ENCODE measurements around the gene NRG2. TPM values are rescaled to one million over a fixed set of nuclear protein-coding genes. Genes with fewer than 3 reads are reported as not detected.

The NRG2 gene
- total RNA-seq, 1 donor from 2014 or later: 12.8 TPM

- intact Hi-C loops (cut with DNase I): no loop called here
- Histone ChIP-seq H3K4me3 (no peak overlapping the region), H3K9me3 (no peaks in the 10 kb centered on the region), H3K27ac (no peak overlapping the region), H3K36me3 (no peaks in the 10 kb centered on the region), H3K4me1 (no peaks in the 10 kb centered on the region), H3K27me3 (no peaks in the 10 kb centered on the region)
- no peak for TF ChIP-seq CTCF (IDR thresholded peaks at IDR 0.05)
- no peak for DNase-seq (ENCODE audit: low spot score in 2 of 2)
Observed at GRCh38 chr5:139859013-139859412, 184.1 kb downstream of the NRG2 start.

- Histone ChIP-seq H3K9me3 (no peaks in the 10 kb centered on the region), H3K4me3 (no peak overlapping the region), H3K36me3 (no peaks in the 10 kb centered on the region), H3K4me1 (no peaks in the 10 kb centered on the region), H3K27ac (no peak overlapping the region), H3K27me3 (no peaks in the 10 kb centered on the region)
- no peak for DNase-seq (ENCODE audit: low spot score in 2 of 2)
- intact Hi-C loops (cut with DNase I): no loop called here
- no peak for TF ChIP-seq CTCF (IDR thresholded peaks at IDR 0.05)
Observed at GRCh38 chr5:139856714-139857113, 186.4 kb downstream of the NRG2 start.

- intact Hi-C loops (cut with DNase I): no loop called here
- H3K27ac ChIP-seq: no peak overlapping the region
- no peak for TF ChIP-seq CTCF (IDR thresholded peaks at IDR 0.05)
- DNase-seq (ENCODE audit: low spot score in 2 of 2): no peak
- H3K9me3 ChIP-seq: no peaks in the 10 kb centered on the region
- H3K4me3 ChIP-seq: no peak overlapping the region
- no peaks in the 10 kb centered on the region for H3K4me1 ChIP-seq
- no peaks in the 10 kb centered on the region for H3K36me3 ChIP-seq
- no peaks in the 10 kb centered on the region for H3K27me3 ChIP-seq
Observed at GRCh38 chr5:139855946-139856540, 187.1 kb downstream of the NRG2 start.

DNA sequence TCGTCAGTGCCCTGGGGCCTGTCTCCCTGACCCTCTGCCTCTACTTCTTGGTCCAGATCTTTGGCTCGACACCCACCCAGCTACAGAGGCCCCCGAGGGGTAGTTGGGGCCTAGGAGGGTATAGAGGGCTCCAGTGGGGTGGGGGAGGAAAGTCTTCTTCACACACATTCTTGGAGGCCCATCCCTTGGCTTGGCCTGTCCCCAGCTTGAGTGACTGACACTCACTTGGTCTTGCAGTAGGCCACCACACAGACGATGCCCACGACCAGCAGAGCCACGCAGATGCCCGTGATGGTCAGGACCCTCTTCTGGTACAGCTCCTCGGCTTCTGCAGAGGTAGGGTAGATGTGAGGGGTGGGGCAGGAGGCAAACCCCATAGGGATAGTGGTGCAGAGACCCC is 187.6 kb downstream of the NRG2 start:
- Histone ChIP-seq H3K9me3 (no peaks in the 10 kb centered on the region), H3K27ac (no peak overlapping the region), H3K4me3 (no peak overlapping the region), H3K4me1 (no peaks in the 10 kb centered on the region), H3K27me3 (no peaks in the 10 kb centered on the region), H3K36me3 (no peaks in the 10 kb centered on the region)
- no peak for TF ChIP-seq CTCF (IDR thresholded peaks at IDR 0.05)
- intact Hi-C loops (cut with DNase I): no loop called here
- DNase-seq (ENCODE audit: low spot score in 2 of 2): no peak

GRCh38 chr5:139854953-139855352 is 188.1 kb downstream of the NRG2 start:
- no peak for TF ChIP-seq CTCF (IDR thresholded peaks at IDR 0.05)
- no peaks in the 10 kb centered on the region for H3K36me3 ChIP-seq
- intact Hi-C loops (cut with DNase I): no loop called here
- DNase-seq (ENCODE audit: low spot score in 2 of 2): no peak
- no peaks in the 10 kb centered on the region for H3K9me3 ChIP-seq
- no peak overlapping the region for H3K4me3 ChIP-seq
- H3K27me3 ChIP-seq: no peaks in the 10 kb centered on the region
- H3K4me1 ChIP-seq: no peaks in the 10 kb centered on the region
- H3K27ac ChIP-seq: no peak overlapping the region

All from ascending aorta (tissue), 2 donors.